ENCODE data around the gene BNIP2. TPM values are rescaled to one million over a fixed set of nuclear protein-coding genes. Genes with fewer than 3 reads are reported as not detected.

Gene BNIP2
- total RNA-seq, 1 experiment from 2014 or later: 87.0 TPM

- H3K4me1 ChIP-seq: no peaks in the 10 kb centered on the region
- peak; percentile 15 to 55 for DNase-seq
- no peak overlapping the region for H3K4me3 ChIP-seq
- no peaks in the 10 kb centered on the region for H3K27me3 ChIP-seq
- H3K9me3 ChIP-seq (replicated peaks): no peaks in the 10 kb centered on the region
- peaks cover 4% of the 10 kb centered on the region for H3K36me3 ChIP-seq
- no peak overlapping the region for H3K27ac ChIP-seq
These were observed 56.4 kb downstream of the BNIP2 start for GRCh38 chr15:59632714-59633113.

GRCh38 chr15:59622289-59622688 is 66.8 kb downstream of the BNIP2 start:
- H3K27ac ChIP-seq: no peak overlapping the region
- no peaks in the 10 kb centered on the region for H3K36me3 ChIP-seq
- H3K27me3 ChIP-seq: no peaks in the 10 kb centered on the region
- H3K4me1 ChIP-seq: no peaks in the 10 kb centered on the region
- no peaks in the 10 kb centered on the region for H3K9me3 ChIP-seq (replicated peaks)
- no peak overlapping the region for H3K4me3 ChIP-seq
- peak; percentile 50 to 72 for DNase-seq

GRCh38 chr15:59618406-59618805 is 70.7 kb downstream of the BNIP2 start:
- Histone ChIP-seq H3K4me1 (no peaks in the 10 kb centered on the region), H3K27me3 (no peaks in the 10 kb centered on the region), H3K27ac (no peak overlapping the region), H3K36me3 (no peaks in the 10 kb centered on the region), H3K4me3 (no peak overlapping the region), H3K9me3 (replicated peaks) (no peaks in the 10 kb centered on the region)
- DNase-seq: no peak

- no peak overlapping the region for H3K27ac ChIP-seq
- H3K4me1 ChIP-seq: no peaks in the 10 kb centered on the region
- H3K27me3 ChIP-seq: no peaks in the 10 kb centered on the region
- H3K9me3 ChIP-seq (replicated peaks): no peaks in the 10 kb centered on the region
- no peak overlapping the region for H3K4me3 ChIP-seq
- no peaks in the 10 kb centered on the region for H3K36me3 ChIP-seq
- no peak for DNase-seq
These were observed 72.7 kb downstream of the BNIP2 start for GRCh38 chr15:59616379-59616778.

GRCh38 chr15:59615661-59616060 is 73.5 kb downstream of the BNIP2 start:
- no peak for DNase-seq
- Histone ChIP-seq H3K4me1 (no peaks in the 10 kb centered on the region), H3K4me3 (no peak overlapping the region), H3K27ac (no peak overlapping the region), H3K27me3 (no peaks in the 10 kb centered on the region), H3K9me3 (replicated peaks) (no peaks in the 10 kb centered on the region), H3K36me3 (no peaks in the 10 kb centered on the region)

- no peaks in the 10 kb centered on the region for H3K9me3 ChIP-seq (replicated peaks)
- H3K36me3 ChIP-seq: no peaks in the 10 kb centered on the region
- no peaks in the 10 kb centered on the region for H3K4me1 ChIP-seq
- no peaks in the 10 kb centered on the region for H3K27me3 ChIP-seq
- H3K4me3 ChIP-seq: no peak overlapping the region
- no peak overlapping the region for H3K27ac ChIP-seq
- no peak for DNase-seq
These were observed 75.0 kb downstream of the BNIP2 start for GRCh38 chr15:59614153-59614552.

GRCh38 chr15:59611276-59612260 is 77.6 kb downstream of the BNIP2 start, which contains the start of gene GCNT3:
TSS of gene GCNT3 (plus strand) at chr15:59611783. CDS start at chr15:59618239, 6,456 bp downstream.
- H3K9me3 ChIP-seq (replicated peaks): 0 out of 2 replicates have a peak, but pooled peaks cover 2% of the 10 kb centered on the region
- H3K4me3 ChIP-seq: no peak within 1 kb of the TSS
- DNase-seq: no peak
- H3K27me3 ChIP-seq: no peaks in the 10 kb centered on the region
- no peaks in the 10 kb centered on the region for H3K4me1 ChIP-seq
- no peaks in the 10 kb centered on the region for H3K36me3 ChIP-seq
- no peak within 1 kb of the TSS for H3K27ac ChIP-seq

- no peak overlapping the region for H3K4me3 ChIP-seq
- no peaks in the 10 kb centered on the region for H3K36me3 ChIP-seq
- H3K27ac ChIP-seq: no peak overlapping the region
- H3K9me3 ChIP-seq (replicated peaks): 0 out of 2 replicates have a peak, but pooled peaks cover 2% of the 10 kb centered on the region
- H3K27me3 ChIP-seq: no peaks in the 10 kb centered on the region
- H3K4me1 ChIP-seq: no peaks in the 10 kb centered on the region
- DNase-seq: peak; percentile 17 to 35
These were observed 79.1 kb downstream of the BNIP2 start for GRCh38 chr15:59609730-59610712.

Other genes with a start within 250 kb of the BNIP2 start
- 0.08 TPM in 1 of 2 replicates, not detected in the other for gene GCNT3, start 77.5 kb downstream of the BNIP2 start, total RNA-seq (2014; rRNA removed; shearing (Covaris generic))
- 129 and 145 TPM in 2 replicates for gene GTF2A2, start 31.8 kb downstream of the BNIP2 start, total RNA-seq (2014; rRNA removed; shearing (Covaris generic))

All from SJCRH30 (cell line).